ENCODE data around the gene QRSL1.

The QRSL1 gene

GRCh38 chr6:106658469-106658868, 29.1 kb downstream of the QRSL1 start:
- no peaks in the 10 kb centered on the region for H3K9me2 ChIP-seq (replicated peaks; ENCODE audit: insufficient read depth, low read length)
- TF ChIP-seq, protein P1, sequence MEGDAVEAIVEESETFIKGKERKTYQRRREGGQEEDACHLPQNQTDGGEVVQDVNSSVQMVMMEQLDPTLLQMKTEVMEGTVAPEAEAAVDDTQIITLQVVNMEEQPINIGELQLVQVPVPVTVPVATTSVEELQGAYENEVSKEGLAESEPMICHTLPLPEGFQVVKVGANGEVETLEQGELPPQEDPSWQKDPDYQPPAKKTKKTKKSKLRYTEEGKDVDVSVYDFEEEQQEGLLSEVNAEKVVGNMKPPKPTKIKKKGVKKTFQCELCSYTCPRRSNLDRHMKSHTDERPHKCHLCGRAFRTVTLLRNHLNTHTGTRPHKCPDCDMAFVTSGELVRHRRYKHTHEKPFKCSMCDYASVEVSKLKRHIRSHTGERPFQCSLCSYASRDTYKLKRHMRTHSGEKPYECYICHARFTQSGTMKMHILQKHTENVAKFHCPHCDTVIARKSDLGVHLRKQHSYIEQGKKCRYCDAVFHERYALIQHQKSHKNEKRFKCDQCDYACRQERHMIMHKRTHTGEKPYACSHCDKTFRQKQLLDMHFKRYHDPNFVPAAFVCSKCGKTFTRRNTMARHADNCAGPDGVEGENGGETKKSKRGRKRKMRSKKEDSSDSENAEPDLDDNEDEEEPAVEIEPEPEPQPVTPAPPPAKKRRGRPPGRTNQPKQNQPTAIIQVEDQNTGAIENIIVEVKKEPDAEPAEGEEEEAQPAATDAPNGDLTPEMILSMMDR (IDR thresholded peaks at IDR 0.05; ENCODE audit: insufficient read depth, low read length, poor library complexity, severe bottlenecking), result no peak
- no peak for TF ChIP-seq EZH2phosphoT487 (conservative IDR thresholded peaks at IDR 0.05; ENCODE audit: low read length)
- peaks cover 6% of the 10 kb centered on the region; the same call in 1 of the 2 replicates for H3K9me3 ChIP-seq (ENCODE audit: insufficient read depth, low read length)
- H3K27ac ChIP-seq (ENCODE audit: low read depth, low read length), result no peak overlapping the region
- H3K9ac ChIP-seq (ENCODE audit: low read length), result no peak overlapping the region
- no peaks in the 10 kb centered on the region for H3K27me3 ChIP-seq (ENCODE audit: low read length)
- no peak overlapping the region for H2AFZ ChIP-seq (ENCODE audit: low read depth, low read length, severe bottlenecking)
- H3K4me2 ChIP-seq (ENCODE audit: low read depth, low read length, poor library complexity, severe bottlenecking), result no peak overlapping the region
- no peaks in the 10 kb centered on the region for H3K79me2 ChIP-seq (ENCODE audit: insufficient read depth, low read length)
- H3K4me3 ChIP-seq (ENCODE audit: insufficient read depth, low read length, poor library complexity, severe bottlenecking), result no peak overlapping the region
- no peaks in the 10 kb centered on the region for H4K20me1 ChIP-seq (ENCODE audit: low read depth, low read length)
- H3K36me3 ChIP-seq (ENCODE audit: low read length), result peaks cover 60% of the 10 kb centered on the region
- H3F3A ChIP-seq (ENCODE audit: insufficient read depth), result peaks cover 9% of the 10 kb centered on the region; the same call in 1 of the 2 replicates

DNA sequence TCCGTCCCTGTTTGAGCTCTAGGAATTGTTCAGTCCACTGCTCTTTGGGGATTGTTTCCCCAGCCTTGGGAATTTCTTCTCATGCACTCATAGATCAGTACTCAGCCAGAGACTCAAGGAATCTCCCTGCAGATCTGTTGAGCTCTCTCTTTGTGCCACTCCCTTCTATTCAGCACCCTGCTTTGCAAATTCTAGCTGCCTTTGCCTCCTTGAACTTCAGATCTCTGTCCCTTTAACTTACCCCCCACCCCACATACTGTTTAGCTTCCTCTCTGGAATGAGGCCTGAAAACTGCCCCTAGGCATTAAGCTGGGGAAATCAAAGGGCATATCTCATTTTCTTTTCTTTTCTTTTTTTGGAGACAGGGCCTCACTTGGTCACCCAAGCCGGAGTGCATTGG, 30.5 kb downstream of the QRSL1 start:
- Histone ChIP-seq H3K4me3 (ENCODE audit: insufficient read depth, low read length, poor library complexity, severe bottlenecking) (no peak overlapping the region), H3K27me3 (ENCODE audit: low read length) (no peaks in the 10 kb centered on the region), H3F3A (ENCODE audit: insufficient read depth) (peaks cover 22% of the 10 kb centered on the region), H4K20me1 (ENCODE audit: low read depth, low read length) (no peaks in the 10 kb centered on the region), H3K36me3 (ENCODE audit: low read length) (peaks cover 61% of the 10 kb centered on the region), H3K9me3 (ENCODE audit: insufficient read depth, low read length) (peaks cover 6% of the 10 kb centered on the region; the same call in 1 of the 2 replicates), H3K79me2 (ENCODE audit: insufficient read depth, low read length) (no peaks in the 10 kb centered on the region), H2AFZ (ENCODE audit: low read depth, low read length, severe bottlenecking) (no peak overlapping the region), H3K9ac (ENCODE audit: low read length) (no peak overlapping the region), H3K27ac (ENCODE audit: low read depth, low read length) (no peak overlapping the region), H3K4me2 (ENCODE audit: low read depth, low read length, poor library complexity, severe bottlenecking) (no peak overlapping the region), H3K9me2 (replicated peaks; ENCODE audit: insufficient read depth, low read length) (no peaks in the 10 kb centered on the region)
- TF ChIP-seq EZH2phosphoT487 (conservative IDR thresholded peaks at IDR 0.05; ENCODE audit: low read length), result no peak
- TF ChIP-seq, protein P1 (IDR thresholded peaks at IDR 0.05; ENCODE audit: insufficient read depth, low read length, poor library complexity, severe bottlenecking), result no peak

GRCh38 chr6:106662458-106662857, 33.1 kb downstream of the QRSL1 start:
- Histone ChIP-seq H3K9me2 (replicated peaks; ENCODE audit: insufficient read depth, low read length) (no peaks in the 10 kb centered on the region), H3K9me3 (ENCODE audit: insufficient read depth, low read length) (peaks cover 6% of the 10 kb centered on the region; the same call in 1 of the 2 replicates), H3K4me3 (ENCODE audit: insufficient read depth, low read length, poor library complexity, severe bottlenecking) (no peak overlapping the region), H2AFZ (ENCODE audit: low read depth, low read length, severe bottlenecking) (no peak overlapping the region), H3F3A (ENCODE audit: insufficient read depth) (peaks cover 36% of the 10 kb centered on the region), H3K36me3 (ENCODE audit: low read length) (peaks cover 51% of the 10 kb centered on the region), H3K27me3 (ENCODE audit: low read length) (no peaks in the 10 kb centered on the region), H3K9ac (ENCODE audit: low read length) (no peak overlapping the region), H4K20me1 (ENCODE audit: low read depth, low read length) (no peaks in the 10 kb centered on the region), H3K27ac (ENCODE audit: low read depth, low read length) (peak overlapping the region; percentile 93; the same call in 1 of the 2 replicates), H3K79me2 (ENCODE audit: insufficient read depth, low read length) (no peaks in the 10 kb centered on the region), H3K4me2 (ENCODE audit: low read depth, low read length, poor library complexity, severe bottlenecking) (no peak overlapping the region)
- TF ChIP-seq, protein P1 (IDR thresholded peaks at IDR 0.05; ENCODE audit: insufficient read depth, low read length, poor library complexity, severe bottlenecking), result no peak
- TF ChIP-seq EZH2phosphoT487 (conservative IDR thresholded peaks at IDR 0.05; ENCODE audit: low read length), result no peak

Data from SU-DHL-6 (cell line).